HG02840 (cell line): Measurements from ENCODE around the gene ARHGAP26.
"Not testable (repeated sequence)": the region's sequence is repeated elsewhere in the genome, so short reads cannot be mapped to it uniquely, and the experiment has no call there.

Experiments
- ATAC-seq: cut with Tn5 transposase; IDR thresholded peaks from one replicate; pipeline ENCODE4 v1.9.1; 2021; ENCODE audit warnings: mild to moderate bottlenecking, moderate library complexity, moderate number of reproducible peaks; ENCODE audit not compliant: unreplicated experiment, low FRiP score

ARHGAP26 gene

GRCh38 chr5:142972064-142972570, 201.9 kb downstream of the ARHGAP26 start:
- ATAC-seq = no peak

- no peak for ATAC-seq
Measured at GRCh38 chr5:142973932-142974331, 203.8 kb downstream of the ARHGAP26 start.

- no peak for ATAC-seq
Measured at GRCh38 chr5:142974409-142974808, 204.2 kb downstream of the ARHGAP26 start.

- no peak for ATAC-seq
Measured at GRCh38 chr5:142976861-142977260, 206.7 kb downstream of the ARHGAP26 start.

GRCh38 chr5:142977363-142978051, 207.3 kb downstream of the ARHGAP26 start:
- no peak for ATAC-seq

GRCh38 chr5:142978252-142978651, 208.1 kb downstream of the ARHGAP26 start:
- no peak for ATAC-seq

- ATAC-seq = no peak
Measured at GRCh38 chr5:142978726-142979125, 208.5 kb downstream of the ARHGAP26 start.

GRCh38 chr5:142979636-142980035, 209.5 kb downstream of the ARHGAP26 start:
- no peak for ATAC-seq

- ATAC-seq = no peak
Measured at GRCh38 chr5:142981475-142981874, 211.3 kb downstream of the ARHGAP26 start.

- ATAC-seq = no peak
Measured at GRCh38 chr5:142981886-142982820, 212.0 kb downstream of the ARHGAP26 start.

- ATAC-seq = no peak
Measured at GRCh38 chr5:142982821-142983200, 212.6 kb downstream of the ARHGAP26 start.

GRCh38 chr5:142984011-142984410, 213.8 kb downstream of the ARHGAP26 start:
- ATAC-seq = no peak

- no peak for ATAC-seq
Measured at GRCh38 chr5:142984525-142984924, 214.3 kb downstream of the ARHGAP26 start.

GRCh38 chr5:142989270-142989669, 219.1 kb downstream of the ARHGAP26 start:
- not testable (repeated sequence) for ATAC-seq

- ATAC-seq = not testable (repeated sequence)
Measured at GRCh38 chr5:142990073-142990472, 219.9 kb downstream of the ARHGAP26 start.

- ATAC-seq = no peak
Measured at GRCh38 chr5:142994218-142994617, 224.0 kb downstream of the ARHGAP26 start.

- not testable (repeated sequence) for ATAC-seq
Measured at GRCh38 chr5:142995621-142996020, 225.4 kb downstream of the ARHGAP26 start.

- ATAC-seq = no peak
Measured at GRCh38 chr5:142997591-142997990, 227.4 kb downstream of the ARHGAP26 start.

- no peak for ATAC-seq
Measured at GRCh38 chr5:142998316-142999020, 228.3 kb downstream of the ARHGAP26 start.

- not testable (repeated sequence) for ATAC-seq
Measured at GRCh38 chr5:143000551-143000950, 230.4 kb downstream of the ARHGAP26 start.
